ENCODE measurements around the gene TBC1D22A.

The TBC1D22A gene

GRCh38 chr22:47123827-47124442, 361.5 kb downstream of the TBC1D22A start (continued):
- TF ChIP-seq TCF4 (CRISPR knock-in tag; IDR thresholded peaks at IDR 0.05; ENCODE audit: borderline replicate concordance) (no peak), ZFP3 (CRISPR knock-in tag; IDR thresholded peaks at IDR 0.05) (no peak), ARNTL (CRISPR knock-in tag; IDR thresholded peaks at IDR 0.05; ENCODE audit: borderline replicate concordance, low read depth) (no peak), ZFP30 (CRISPR knock-in tag; IDR thresholded peaks at IDR 0.05) (no peak), ZNF70 (CRISPR knock-in tag; IDR thresholded peaks at IDR 0.05) (no peak), PPARA (CRISPR knock-in tag; IDR thresholded peaks at IDR 0.05; ENCODE audit: borderline replicate concordance) (no peak), POU6F1 (CRISPR knock-in tag; IDR thresholded peaks at IDR 0.05; ENCODE audit: borderline replicate concordance, low read depth) (no peak), ISL1 (CRISPR knock-in tag; IDR thresholded peaks at IDR 0.05) (no peak), GLIS3 (CRISPR knock-in tag; IDR thresholded peaks at IDR 0.05) (no peak), ZNF8 (CRISPR knock-in tag; IDR thresholded peaks at IDR 0.05) (no peak)

GRCh38 chr22:47124451-47124881, 362.0 kb downstream of the TBC1D22A start:
- no peak for ATAC-seq
- TF ChIP-seq ARNTL (CRISPR knock-in tag; IDR thresholded peaks at IDR 0.05; ENCODE audit: borderline replicate concordance, low read depth): no peak
- no peak for TF ChIP-seq TCF4 (CRISPR knock-in tag; IDR thresholded peaks at IDR 0.05; ENCODE audit: borderline replicate concordance)
- TF ChIP-seq PATZ1 (CRISPR knock-in tag; IDR thresholded peaks at IDR 0.05; ENCODE audit: borderline replicate concordance): no peak
- TF ChIP-seq PPARA (CRISPR knock-in tag; IDR thresholded peaks at IDR 0.05; ENCODE audit: borderline replicate concordance): no peak
- TF ChIP-seq CSRNP3 (CRISPR knock-in tag; IDR thresholded peaks at IDR 0.05): no peak
- no peak for TF ChIP-seq TOX (CRISPR knock-in tag; IDR thresholded peaks at IDR 0.05; ENCODE audit: borderline replicate concordance)
- TF ChIP-seq BACH2 (CRISPR knock-in tag; IDR thresholded peaks at IDR 0.05; ENCODE audit: borderline replicate concordance): no peak
- no peak for TF ChIP-seq ZFP30 (CRISPR knock-in tag; IDR thresholded peaks at IDR 0.05)
- no peak for TF ChIP-seq RARB (CRISPR knock-in tag; IDR thresholded peaks at IDR 0.05)
- TF ChIP-seq POU6F1 (CRISPR knock-in tag; IDR thresholded peaks at IDR 0.05; ENCODE audit: borderline replicate concordance, low read depth): no peak
- TF ChIP-seq ZNF565 (CRISPR knock-in tag; conservative IDR thresholded peaks at IDR 0.05; ENCODE audit: low read depth): no peak
- TF ChIP-seq ISL1 (CRISPR knock-in tag; IDR thresholded peaks at IDR 0.05): no peak
- no peak for TF ChIP-seq ESRRG (CRISPR knock-in tag; IDR thresholded peaks at IDR 0.05)
- TF ChIP-seq OSR1 (CRISPR knock-in tag; IDR thresholded peaks at IDR 0.05): no peak
- TF ChIP-seq ZNF70 (CRISPR knock-in tag; IDR thresholded peaks at IDR 0.05): no peak
- TF ChIP-seq CREB5 (CRISPR knock-in tag; IDR thresholded peaks at IDR 0.05; ENCODE audit: low read depth): no peak

GRCh38 chr22:47124961-47125360, 362.5 kb downstream of the TBC1D22A start:
- TF ChIP-seq ISL1 (CRISPR knock-in tag; IDR thresholded peaks at IDR 0.05): no peak
- no peak for TF ChIP-seq PPARA (CRISPR knock-in tag; IDR thresholded peaks at IDR 0.05; ENCODE audit: borderline replicate concordance)
- no peak for TF ChIP-seq GLIS3 (CRISPR knock-in tag; IDR thresholded peaks at IDR 0.05)
- TF ChIP-seq TCF4 (CRISPR knock-in tag; IDR thresholded peaks at IDR 0.05; ENCODE audit: borderline replicate concordance): no peak
- TF ChIP-seq ZFP3 (CRISPR knock-in tag; IDR thresholded peaks at IDR 0.05): no peak
- no peak for TF ChIP-seq ARNTL (CRISPR knock-in tag; IDR thresholded peaks at IDR 0.05; ENCODE audit: borderline replicate concordance, low read depth)
- no peak for TF ChIP-seq OSR1 (CRISPR knock-in tag; IDR thresholded peaks at IDR 0.05)
- no peak for TF ChIP-seq ESRRG (CRISPR knock-in tag; IDR thresholded peaks at IDR 0.05)
- TF ChIP-seq TSHZ2 (CRISPR knock-in tag; IDR thresholded peaks at IDR 0.05): no peak
- no peak for TF ChIP-seq TOX (CRISPR knock-in tag; IDR thresholded peaks at IDR 0.05; ENCODE audit: borderline replicate concordance)
- no peak for TF ChIP-seq RARB (CRISPR knock-in tag; IDR thresholded peaks at IDR 0.05)
- no peak for TF ChIP-seq CSRNP3 (CRISPR knock-in tag; IDR thresholded peaks at IDR 0.05)
- no peak for TF ChIP-seq ZNF565 (CRISPR knock-in tag; conservative IDR thresholded peaks at IDR 0.05; ENCODE audit: low read depth)
- ATAC-seq: no peak
